Astrocyte of the cerebellum (primary cell): ENCODE data around the gene SERPINA9.

Experiments
- DNase-seq: peaks from one replicate; pipeline ENCODE4 v3.0.0-alpha.2; 2011; ENCODE audit warnings: low read depth
- H3K4me3 ChIP-seq: 2 replicates; pipeline ENCODE4 v1.5.1; 2011; ENCODE audit warnings: mild to moderate bottlenecking, low read depth, low read length, moderate library complexity
- CTCF ChIP-seq: IDR thresholded peaks from 2 replicates; pipeline ENCODE4 v1.5.1; 2012; ENCODE audit warnings: low read length, low read depth, moderate library complexity, mild to moderate bottlenecking; ENCODE audit errors: missing control alignments
- in situ Hi-C: cut with HindIII; loops from 2 replicates; pipeline ENCODE4 v1.10.0; 2017; ENCODE audit warnings: low sequenced_read_pairs

SERPINA9 gene

GRCh38 chr14:94441531-94442205, 34.3 kb downstream of the SERPINA9 start:
- DNase-seq: no peak
- H3K4me3 ChIP-seq: no peak overlapping the region
- no peak for TF ChIP-seq CTCF
- in situ Hi-C loops: no loop called here

DNA sequence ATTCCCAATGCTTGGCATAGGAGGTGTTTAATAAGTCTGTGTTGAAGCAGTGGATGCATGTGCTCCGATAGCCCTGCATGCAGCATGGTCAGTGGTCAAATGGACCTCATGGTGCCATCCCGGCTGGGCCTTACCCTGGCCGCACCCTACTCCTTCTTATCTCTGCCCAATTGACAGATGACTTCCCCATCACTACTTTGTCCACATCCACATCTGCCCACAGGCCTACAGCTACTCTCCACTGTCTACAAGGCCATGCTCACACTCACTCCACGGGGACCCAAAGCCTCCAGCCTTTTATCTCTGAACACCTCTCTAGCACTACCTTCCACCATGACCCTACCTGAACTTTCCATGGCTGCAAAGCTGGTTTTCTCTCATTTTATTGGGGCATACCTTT, 34.9 kb downstream of the SERPINA9 start:
- TF ChIP-seq CTCF: no peak
- no peak for DNase-seq
- in situ Hi-C loops: no loop called here
- no peak overlapping the region for H3K4me3 ChIP-seq

DNA sequence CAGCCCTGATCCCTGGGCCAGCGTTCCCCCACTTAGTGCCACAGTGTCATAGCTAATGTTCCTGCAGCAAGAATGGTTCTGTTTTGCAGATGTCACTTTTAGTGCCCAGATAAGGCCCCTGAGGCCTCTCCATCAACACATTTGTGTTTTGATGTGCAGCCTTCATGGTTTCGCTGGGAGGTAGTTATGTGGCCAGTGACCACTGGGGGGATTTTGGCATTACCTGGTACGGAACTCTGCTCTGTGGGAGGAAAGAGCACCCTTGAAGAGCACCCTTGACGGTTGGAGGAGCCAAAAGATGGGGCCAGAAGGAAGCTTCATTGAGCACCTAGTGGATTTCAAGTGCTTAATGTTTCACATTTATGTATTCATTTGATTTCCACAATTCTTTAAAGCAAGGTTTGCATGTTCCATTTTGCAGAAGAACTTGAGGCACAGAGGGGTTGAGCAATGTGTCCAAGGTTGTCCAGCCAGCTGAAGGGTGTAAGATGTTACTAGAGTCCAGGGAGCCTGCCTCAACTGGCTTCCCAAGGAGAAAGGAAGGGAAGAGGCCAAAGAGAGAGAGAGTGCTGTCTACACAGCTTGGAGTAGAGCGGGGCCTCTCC, 36.4 kb downstream of the SERPINA9 start:
- in situ Hi-C loops: no loop called here
- no peak overlapping the region for H3K4me3 ChIP-seq
- no peak for DNase-seq
- TF ChIP-seq CTCF: no peak

DNA sequence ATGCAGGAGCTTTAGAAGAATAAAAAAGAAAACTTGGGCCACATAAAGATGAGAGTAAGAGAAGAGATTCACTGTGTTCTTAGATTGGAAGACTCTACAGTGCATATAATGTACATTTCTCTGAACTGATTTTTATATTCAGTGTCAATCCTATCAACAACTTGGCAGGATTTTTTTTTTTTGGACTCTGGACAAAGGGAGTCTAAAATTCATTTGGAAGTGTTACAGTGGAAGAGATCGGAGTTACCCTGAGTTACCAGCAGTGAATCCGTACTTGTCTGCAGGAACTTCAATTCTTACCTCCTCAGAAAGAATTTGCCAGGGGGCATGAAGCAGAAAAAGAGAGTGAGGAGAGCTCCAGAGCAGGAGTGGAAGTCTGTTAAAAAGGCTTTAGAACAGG, 47.4 kb downstream of the SERPINA9 start:
- no peak for TF ChIP-seq CTCF
- no peak for DNase-seq
- in situ Hi-C loops: loop anchor here (5.0 kb wide), 1 partner anchor 89 kb away; no protein-coding TSS in a partner anchor
- H3K4me3 ChIP-seq: no peak overlapping the region

DNA sequence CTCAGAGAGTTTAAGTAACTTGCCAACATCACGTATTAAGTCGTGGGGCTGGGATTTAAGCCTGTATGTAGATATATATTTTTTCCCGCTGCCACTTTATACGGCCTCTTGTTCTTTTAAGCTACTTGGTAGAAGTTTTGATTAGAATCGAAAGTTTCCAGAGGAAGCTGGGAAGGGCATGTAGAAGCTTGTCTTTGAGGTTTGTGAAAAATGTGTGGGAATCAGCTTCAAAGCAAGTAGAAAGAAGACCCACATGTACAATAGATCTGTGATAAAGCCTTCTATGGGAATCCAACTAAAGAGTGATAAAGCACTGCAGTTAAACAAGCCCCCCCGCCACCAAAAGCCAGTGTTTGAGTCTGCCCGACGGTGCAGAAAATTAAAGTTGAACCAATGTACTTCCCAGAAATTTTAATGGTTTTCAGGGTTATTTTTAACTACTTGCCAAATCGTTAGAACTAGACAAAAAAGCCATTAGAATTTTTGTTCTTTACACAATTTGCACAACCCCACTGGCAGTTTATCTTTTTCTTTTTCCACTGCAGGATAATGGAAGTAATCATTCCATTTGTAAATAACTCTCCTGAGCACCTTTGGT, 48.9 kb downstream of the SERPINA9 start:
- TF ChIP-seq CTCF: no peak
- no peak for DNase-seq
- no peak overlapping the region for H3K4me3 ChIP-seq
- in situ Hi-C loops: loop anchor here (5.0 kb wide), 1 partner anchor 90 kb away; no protein-coding TSS in a partner anchor

- no peak for TF ChIP-seq CTCF
- in situ Hi-C loops: loop anchor here (5.0 kb wide), 1 partner anchor 91 kb away; no protein-coding TSS in a partner anchor
- H3K4me3 ChIP-seq: no peak overlapping the region
These were observed 49.5 kb downstream of the SERPINA9 start for GRCh38 chr14:94426526-94426925.

More at GRCh38 chr14:94426526-94426925, 49.5 kb downstream of the SERPINA9 start:
- DNase-seq: no peak
